ENCODE results near the gene BCOR. TPM values are rescaled to one million over a fixed set of nuclear protein-coding genes. Genes with fewer than 3 reads are reported as not detected.

The BCOR gene
- total and polyA plus RNA-seq, 2 experiments from 2014 or later = 9.1 to 17.6 TPM

GRCh38 chrX:40062525-40063155, 35.1 kb downstream of the BCOR start:
- no peaks in the 10 kb centered on the region for H3K9me3 ChIP-seq (ENCODE audit: low read depth)
- H3K79me2 ChIP-seq (ENCODE audit: insufficient read depth) = no peaks in the 10 kb centered on the region
- no peaks in the 10 kb centered on the region for H3K27me3 ChIP-seq (replicated peaks; ENCODE audit: insufficient read depth)
- DNase-seq = no peak
- no peaks in the 10 kb centered on the region for H3F3A ChIP-seq (ENCODE audit: insufficient read depth)
- no peaks in the 10 kb centered on the region for H3K36me3 ChIP-seq (ENCODE audit: low read depth)
- H3K4me1 ChIP-seq (ENCODE audit: insufficient read depth) = no peaks in the 10 kb centered on the region
- H2AFZ ChIP-seq = no peak overlapping the region
- no peaks in the 10 kb centered on the region for H3K9me2 ChIP-seq (ENCODE audit: insufficient read depth)
- no peak for TF ChIP-seq EZH2 (IDR thresholded peaks at IDR 0.05; ENCODE audit: insufficient read depth, poor library complexity, severe bottlenecking)
- TF ChIP-seq EZH2phosphoT487 (IDR thresholded peaks at IDR 0.05; ENCODE audit: insufficient read depth, low read depth) = no peak
- H3K27ac ChIP-seq = no peak overlapping the region
- H3K4me3 ChIP-seq = no peak overlapping the region
- no peaks in the 10 kb centered on the region for H4K20me1 ChIP-seq (ENCODE audit: insufficient read depth)
- 67 to 81% methylated on average over 6 to 17 of the region's 24 CpGs for WGBS, 2 experiments (ENCODE audit: low coverage in 1 of 2, low lambda C conversion rate in 2 of 2, missing lambda C conversion rate in 2 of 2)
- H3K4me2 ChIP-seq (ENCODE audit: unreplicated experiment) = no peak overlapping the region
- no peak overlapping the region for H3K9ac ChIP-seq
- in situ Hi-C loops (cut with MboI) = no loop called here

GRCh38 chrX:40061871-40062524, 35.8 kb downstream of the BCOR start:
- Histone ChIP-seq H3K4me3 (no peak overlapping the region), H4K20me1 (ENCODE audit: insufficient read depth) (no peaks in the 10 kb centered on the region), H3K9me3 (ENCODE audit: low read depth) (no peaks in the 10 kb centered on the region), H3K27ac (no peak overlapping the region), H3K4me1 (ENCODE audit: insufficient read depth) (no peaks in the 10 kb centered on the region), H3K36me3 (ENCODE audit: low read depth) (no peaks in the 10 kb centered on the region), H2AFZ (no peak overlapping the region), H3K9me2 (ENCODE audit: insufficient read depth) (no peaks in the 10 kb centered on the region), H3K79me2 (ENCODE audit: insufficient read depth) (no peaks in the 10 kb centered on the region), H3F3A (ENCODE audit: insufficient read depth) (no peaks in the 10 kb centered on the region), H3K27me3 (replicated peaks; ENCODE audit: insufficient read depth) (no peaks in the 10 kb centered on the region), H3K4me2 (ENCODE audit: unreplicated experiment) (no peak overlapping the region), H3K9ac (no peak overlapping the region)
- DNase-seq = no peak
- WGBS, 2 experiments (ENCODE audit: low coverage in 1 of 2, low lambda C conversion rate in 2 of 2, missing lambda C conversion rate in 2 of 2) = 92% methylated on average over 23 to 25 of the region's 30 CpGs
- TF ChIP-seq EZH2 (IDR thresholded peaks at IDR 0.05; ENCODE audit: insufficient read depth, poor library complexity, severe bottlenecking) (no peak), EZH2phosphoT487 (IDR thresholded peaks at IDR 0.05; ENCODE audit: insufficient read depth, low read depth) (no peak)
- in situ Hi-C loops (cut with MboI) = no loop called here

DNA sequence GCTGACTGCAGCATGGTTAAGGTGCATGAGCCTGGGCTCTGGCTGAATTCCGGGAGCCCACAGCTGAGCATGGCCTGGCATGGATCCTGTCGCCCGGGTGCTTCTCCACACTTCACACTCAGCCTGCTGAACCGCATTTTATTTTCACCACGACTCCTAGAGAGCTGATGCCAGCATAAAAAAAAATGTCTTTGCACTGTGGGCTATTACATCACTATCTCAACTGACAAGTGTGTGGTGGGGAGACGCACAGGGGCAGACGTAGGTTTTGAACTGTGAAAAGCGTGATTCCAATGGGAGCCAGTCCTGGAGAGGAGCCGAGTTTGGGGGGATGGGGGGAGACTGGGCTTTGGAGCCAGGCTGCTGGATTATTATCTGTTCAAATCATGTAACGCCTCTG, 36.8 kb downstream of the BCOR start:
- WGBS, 2 experiments (ENCODE audit: low coverage in 1 of 2, low lambda C conversion rate in 2 of 2, missing lambda C conversion rate in 2 of 2) = 96 to 100% methylated on average over 8 to 10 of the region's 10 CpGs
- DNase-seq = no peak
- in situ Hi-C loops (cut with MboI) = no loop called here

GRCh38 chrX:40060356-40060845, 37.4 kb downstream of the BCOR start:
- in situ Hi-C loops (cut with MboI) = no loop called here
- 93% methylated on average over 7 of the region's 7 CpGs for WGBS, 2 experiments (ENCODE audit: low coverage in 1 of 2, low lambda C conversion rate in 2 of 2, missing lambda C conversion rate in 2 of 2)
- no peak for DNase-seq

More for the DNA sequence above, 36.8 kb downstream of the BCOR start:
- no peak overlapping the region for H2AFZ ChIP-seq
- H3K36me3 ChIP-seq (ENCODE audit: low read depth) = no peaks in the 10 kb centered on the region
- H3K27ac ChIP-seq = no peak overlapping the region
- no peaks in the 10 kb centered on the region for H3K27me3 ChIP-seq (replicated peaks; ENCODE audit: insufficient read depth)
- H3K79me2 ChIP-seq (ENCODE audit: insufficient read depth) = no peaks in the 10 kb centered on the region
- H3K4me3 ChIP-seq = no peak overlapping the region
- no peak overlapping the region for H3K4me2 ChIP-seq (ENCODE audit: unreplicated experiment)
- no peaks in the 10 kb centered on the region for H3K9me3 ChIP-seq (ENCODE audit: low read depth)
- H3K4me1 ChIP-seq (ENCODE audit: insufficient read depth) = no peaks in the 10 kb centered on the region
- no peaks in the 10 kb centered on the region for H3K9me2 ChIP-seq (ENCODE audit: insufficient read depth)
- no peaks in the 10 kb centered on the region for H3F3A ChIP-seq (ENCODE audit: insufficient read depth)
- TF ChIP-seq EZH2phosphoT487 (IDR thresholded peaks at IDR 0.05; ENCODE audit: insufficient read depth, low read depth) (no peak), EZH2 (IDR thresholded peaks at IDR 0.05; ENCODE audit: insufficient read depth, poor library complexity, severe bottlenecking) (no peak)
- H3K9ac ChIP-seq = no peak overlapping the region
- H4K20me1 ChIP-seq (ENCODE audit: insufficient read depth) = no peaks in the 10 kb centered on the region

More at GRCh38 chrX:40060356-40060845, 37.4 kb downstream of the BCOR start:
- H3K9me2 ChIP-seq (ENCODE audit: insufficient read depth) = no peaks in the 10 kb centered on the region
- TF ChIP-seq EZH2phosphoT487 (IDR thresholded peaks at IDR 0.05; ENCODE audit: insufficient read depth, low read depth) (no peak), EZH2 (IDR thresholded peaks at IDR 0.05; ENCODE audit: insufficient read depth, poor library complexity, severe bottlenecking) (no peak)
- H2AFZ ChIP-seq = no peak overlapping the region
- no peaks in the 10 kb centered on the region for H3K79me2 ChIP-seq (ENCODE audit: insufficient read depth)
- no peaks in the 10 kb centered on the region for H3F3A ChIP-seq (ENCODE audit: insufficient read depth)
- H3K27me3 ChIP-seq (replicated peaks; ENCODE audit: insufficient read depth) = no peaks in the 10 kb centered on the region
- no peak overlapping the region for H3K27ac ChIP-seq
- H4K20me1 ChIP-seq (ENCODE audit: insufficient read depth) = no peaks in the 10 kb centered on the region
- H3K4me3 ChIP-seq = no peak overlapping the region
- H3K4me2 ChIP-seq (ENCODE audit: unreplicated experiment) = no peak overlapping the region
- no peaks in the 10 kb centered on the region for H3K36me3 ChIP-seq (ENCODE audit: low read depth)
- no peak overlapping the region for H3K9ac ChIP-seq
- no peaks in the 10 kb centered on the region for H3K4me1 ChIP-seq (ENCODE audit: insufficient read depth)
- H3K9me3 ChIP-seq (ENCODE audit: low read depth) = no peaks in the 10 kb centered on the region

Measured in GM23248 (cell line).